ENCODE results near the gene SLC38A8. TPM values are rescaled to one million over a fixed set of nuclear protein-coding genes. Genes with fewer than 3 reads are reported as not detected.

Gene SLC38A8
- total and polyA plus RNA-seq, 2 experiments from 2014 or later, result not detected

- peaks cover 5% of the 10 kb centered on the region for H3K27me3 ChIP-seq
- H3K36me3 ChIP-seq (replicated peaks; ENCODE audit: insufficient read depth, low read depth), result no peaks in the 10 kb centered on the region
- no peaks in the 10 kb centered on the region for H4K20me1 ChIP-seq (ENCODE audit: insufficient read depth, poor library complexity, severe bottlenecking)
Measured at GRCh38 chr16:84007965-84008364, 34.6 kb downstream of the SLC38A8 start.

DNA sequence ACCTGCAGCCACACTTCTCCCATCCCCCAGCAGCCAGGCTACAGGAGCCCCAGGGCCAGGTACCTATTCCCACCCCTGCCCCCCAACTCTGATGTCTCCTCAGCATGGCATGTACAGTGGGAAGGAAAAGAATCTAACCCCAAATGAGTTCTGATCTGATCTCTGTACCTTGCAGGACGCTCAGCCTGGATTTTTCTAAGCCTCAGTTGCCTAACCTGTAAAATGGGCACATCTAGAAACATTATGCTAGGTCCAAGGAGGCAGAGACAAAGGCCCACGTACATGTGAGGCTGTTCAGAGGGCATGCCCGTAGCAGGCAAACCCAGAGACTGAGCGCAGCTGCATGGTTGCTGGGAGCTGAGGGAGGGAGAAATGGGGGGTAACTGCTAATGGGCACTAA is 35.1 kb downstream of the SLC38A8 start:
- WGBS (ENCODE audit: low lambda C conversion rate, missing lambda C conversion rate), result 82% methylated on average over 4 of the region's 4 CpGs
- Histone ChIP-seq H4K20me1 (ENCODE audit: insufficient read depth, poor library complexity, severe bottlenecking) (no peaks in the 10 kb centered on the region), H3K36me3 (replicated peaks; ENCODE audit: insufficient read depth, low read depth) (no peaks in the 10 kb centered on the region), H3K9me2 (replicated peaks; ENCODE audit: insufficient read depth) (no peaks in the 10 kb centered on the region), H2AFZ (no peak overlapping the region), H3K9me3 (ENCODE audit: low read depth) (no peaks in the 10 kb centered on the region), H3K4me2 (no peak overlapping the region), H3K27me3 (peaks cover 5% of the 10 kb centered on the region), H3K4me3 (no peak overlapping the region), H3K27ac (no peak overlapping the region), H3K4me1 (ENCODE audit: insufficient read depth) (no peaks in the 10 kb centered on the region), H3K79me2 (no peaks in the 10 kb centered on the region)
- DNase-seq (ENCODE audit: low spot score), result no peak
- TF ChIP-seq CTCF (IDR thresholded peaks at IDR 0.05; ENCODE audit: poor library complexity) (no peak), EZH2 (IDR thresholded peaks at IDR 0.05; ENCODE audit: borderline replicate concordance) (no peak), EZH2phosphoT487 (IDR thresholded peaks at IDR 0.05; ENCODE audit: low read depth, severe bottlenecking, unreplicated experiment) (no peak)

More at GRCh38 chr16:84007965-84008364, 34.6 kb downstream of the SLC38A8 start:
- Histone ChIP-seq H3K4me1 (ENCODE audit: insufficient read depth) (no peaks in the 10 kb centered on the region), H3K4me2 (no peak overlapping the region), H3K27ac (no peak overlapping the region), H3K4me3 (no peak overlapping the region), H3K9me2 (replicated peaks; ENCODE audit: insufficient read depth) (no peaks in the 10 kb centered on the region), H3K9me3 (ENCODE audit: low read depth) (no peaks in the 10 kb centered on the region), H2AFZ (no peak overlapping the region), H3K79me2 (no peaks in the 10 kb centered on the region)
- DNase-seq (ENCODE audit: low spot score), result no peak
- TF ChIP-seq CTCF (IDR thresholded peaks at IDR 0.05; ENCODE audit: poor library complexity) (no peak), EZH2phosphoT487 (IDR thresholded peaks at IDR 0.05; ENCODE audit: low read depth, severe bottlenecking, unreplicated experiment) (no peak), EZH2 (IDR thresholded peaks at IDR 0.05; ENCODE audit: borderline replicate concordance) (no peak)
- 87% methylated on average over 8 of the region's 8 CpGs for WGBS (ENCODE audit: low lambda C conversion rate, missing lambda C conversion rate)

- peaks cover 5% of the 10 kb centered on the region for H3K27me3 ChIP-seq
- H2AFZ ChIP-seq, result no peak overlapping the region
- 80% methylated on average over 5 of the region's 5 CpGs for WGBS (ENCODE audit: low lambda C conversion rate, missing lambda C conversion rate)
Measured at GRCh38 chr16:84005391-84005790, 37.2 kb downstream of the SLC38A8 start.

More at GRCh38 chr16:84005391-84005790, 37.2 kb downstream of the SLC38A8 start:
- Histone ChIP-seq H3K4me1 (ENCODE audit: insufficient read depth) (no peaks in the 10 kb centered on the region), H3K9me2 (replicated peaks; ENCODE audit: insufficient read depth) (no peaks in the 10 kb centered on the region), H3K9me3 (ENCODE audit: low read depth) (no peaks in the 10 kb centered on the region), H3K79me2 (no peaks in the 10 kb centered on the region), H3K27ac (no peak overlapping the region), H4K20me1 (ENCODE audit: insufficient read depth, poor library complexity, severe bottlenecking) (no peaks in the 10 kb centered on the region), H3K4me3 (no peak overlapping the region), H3K36me3 (replicated peaks; ENCODE audit: insufficient read depth, low read depth) (no peaks in the 10 kb centered on the region), H3K4me2 (no peak overlapping the region)
- no peak for DNase-seq (ENCODE audit: low spot score)
- TF ChIP-seq EZH2phosphoT487 (IDR thresholded peaks at IDR 0.05; ENCODE audit: low read depth, severe bottlenecking, unreplicated experiment) (no peak), CTCF (IDR thresholded peaks at IDR 0.05; ENCODE audit: poor library complexity) (no peak), EZH2 (IDR thresholded peaks at IDR 0.05; ENCODE audit: borderline replicate concordance) (no peak)

Data from hepatocyte (in vitro differentiated cells).